HEK293 (cell line): ENCODE data around the gene FER1L5.

Source experiments
- CTCF ChIP-seq: fragments of 450-650 bp; formaldehyde crosslinking; IDR thresholded peaks from 2 replicates; pipeline ENCODE4 v1.5.1; 2016; ENCODE audit warnings: missing biosample characterization, missing genetic modification characterization
- PRDM1 ChIP-seq: fragments of 450-650 bp; formaldehyde crosslinking; IDR thresholded peaks from 2 replicates; pipeline ENCODE4; 2016; ENCODE audit warnings: missing biosample characterization, missing genetic modification characterization
- TRIM28 ChIP-seq: IDR thresholded peaks from 2 replicates; pipeline ENCODE4 v1.6.1; 2011; ENCODE audit warnings: low read length, control low read depth, borderline replicate concordance
- WT1 ChIP-seq: fragments of 450-650 bp; formaldehyde crosslinking; IDR thresholded peaks from 2 replicates; pipeline ENCODE4 v1.5.1; 2016; ENCODE audit warnings: missing biosample characterization, missing genetic modification characterization
- ZBTB21 ChIP-seq: fragments of 450-650 bp; formaldehyde crosslinking; IDR thresholded peaks from 2 replicates; pipeline ENCODE4 v1.5.1; 2017; ENCODE audit warnings: missing biosample characterization, missing genetic modification characterization
- ZNF274 ChIP-seq, 2 experiments: fragments of 200-500 bp in 1 of 2; fragments of 450-650 bp in 1 of 2; sonication (Bioruptor generic) in 1 of 2; formaldehyde crosslinking in 1 of 2; IDR thresholded peaks; 2 replicates each; pipeline versions ENCODE4 v1.5.1 to v1.6.1; 2014 to 2016; ENCODE audit warnings: borderline replicate concordance in 1 of 2, inconsistent platforms in 1 of 2, low read length in 1 of 2, missing biosample characterization in 1 of 2, missing genetic modification characterization in 1 of 2
- ZNF488 ChIP-seq: fragments of 450-650 bp; formaldehyde crosslinking; IDR thresholded peaks from 2 replicates; pipeline ENCODE4 v1.5.1; 2016; ENCODE audit warnings: missing biosample characterization, missing genetic modification characterization
- ZNF529 ChIP-seq: fragments of 450-650 bp; formaldehyde crosslinking; IDR thresholded peaks from 2 replicates; pipeline ENCODE4 v1.5.1; 2017; ENCODE audit warnings: missing genetic modification characterization, missing biosample characterization; ENCODE audit not compliant: insufficient replicate concordance
- ZNF530 ChIP-seq: fragments of 450-650 bp; formaldehyde crosslinking; IDR thresholded peaks from 2 replicates; pipeline ENCODE4 v1.5.1; 2016; ENCODE audit warnings: low read depth, missing biosample characterization, missing genetic modification characterization

- TF ChIP-seq ZNF530 (tag by site-specific recombination) (no peak), ZNF274 (IDR thresholded peaks at IDR 0.05; ENCODE audit: low read length) (no peak), ZNF274 (tag by site-specific recombination; IDR thresholded peaks at IDR 0.05; ENCODE audit: borderline replicate concordance) (no peak), CTCF (tag by site-specific recombination) (no peak), PRDM1 (tag by site-specific recombination) (no peak), TRIM28 (no peak), ZNF488 (tag by site-specific recombination) (no peak), ZNF529 (no peak), ZBTB21 (tag by site-specific recombination) (no peak), WT1 (no peak)
Measured at GRCh38 chr2:96664366-96664925, 21.9 kb downstream of the FER1L5 start.
